SK-N-SH (cell line): Measurements from ENCODE around the gene NTNG2. TPM values are rescaled to one million over a fixed set of nuclear protein-coding genes. Genes with fewer than 3 reads are reported as not detected.

ENCODE experiments used
- CTCF ChIA-PET: fragments of 300-600, 350-600 bp; formaldehyde crosslinking; extraction: SDS; loops from one replicate; lab custom pipeline; 2021; lab: Yijun Ruan, JAX
- POLR2A ChIA-PET: fragments of 350-600 bp; sonication (Branson Sonifier 250); formaldehyde crosslinking; extraction: SDS; loops from one replicate; lab custom pipeline; 2020; ENCODE audit warnings: antibody characterized with exemption, inconsistent platforms; lab: Yijun Ruan, JAX
- DNase-seq: peaks from one replicate; pipeline ENCODE4 v3.0.0; 2012
- H2AFZ ChIP-seq: fragments of 200-600 bp; sonication (generic); 2 replicates; pipeline ENCODE4 v1.8.1; 2016; ENCODE audit warnings: antibody characterized with exemption, mild to moderate bottlenecking, low read depth
- H3F3A ChIP-seq: fragments of 200-600 bp; sonication (generic); replicated peaks from 2 replicates; pipeline ENCODE3; 2016; ENCODE audit warnings: antibody characterized with exemption, mild to moderate bottlenecking; ENCODE audit not compliant: insufficient read depth
- H3K27ac ChIP-seq, 2 experiments: fragments of 200-500 bp in 1 of 2; fragments of 200-600 bp in 1 of 2; sonication (Bioruptor generic) in 1 of 2; sonication (generic), shearing (Covaris generic) in 1 of 2; 2 replicates each; pipeline versions ENCODE4 v1.5.1 to v1.6.1; 2014 to 2016; ENCODE audit warnings: low read depth in 2 of 2, inconsistent platforms in 1 of 2, low read length in 1 of 2, mild to moderate bottlenecking in 1 of 2, mixed read lengths in 1 of 2
- H3K27me3 ChIP-seq: fragments of 200-600 bp; sonication (generic), shearing (Covaris generic); 2 replicates; pipeline ENCODE4 v1.6.1; 2016; ENCODE audit warnings: mixed run types; ENCODE audit not compliant: insufficient read depth
- H3K36me3 ChIP-seq, 2 experiments: fragments of 200-500 bp in 1 of 2; fragments of 200-600 bp in 1 of 2; sonication (Bioruptor generic) in 1 of 2; sonication (generic) in 1 of 2; replicated peaks in 1 of 2; 2 replicates each; pipeline versions ENCODE3 to v1.5.1; 2014 to 2016; ENCODE audit warnings: low read length in 1 of 2, mild to moderate bottlenecking in 1 of 2; ENCODE audit not compliant: insufficient read depth in 2 of 2, control insufficient read depth in 1 of 2
- H3K4me1 ChIP-seq, 2 experiments: fragments of 200-500 bp in 1 of 2; fragments of 200-600 bp in 1 of 2; sonication (Bioruptor generic) in 1 of 2; sonication (generic), shearing (Covaris generic) in 1 of 2; 2 replicates each; pipeline versions ENCODE4 v1.5.1 to v1.6.1; 2014 to 2016; ENCODE audit warnings: low read depth in 1 of 2, low read length in 1 of 2, mixed run types in 1 of 2; ENCODE audit not compliant: insufficient read depth in 2 of 2, control insufficient read depth in 1 of 2
- H3K4me2 ChIP-seq: fragments of 200-600 bp; sonication (generic), shearing (Covaris generic); 2 replicates; pipeline ENCODE4 v1.6.1; 2017; ENCODE audit warnings: mixed run types
- H3K4me3 ChIP-seq, 2 experiments: fragments of 200-500 bp in 1 of 2; fragments of 200-600 bp in 1 of 2; sonication (Bioruptor generic) in 1 of 2; sonication (generic), shearing (Covaris generic) in 1 of 2; 2 replicates each; pipeline versions ENCODE4 v1.5.1 to v1.8.1; 2014 to 2016; ENCODE audit warnings: low read depth in 2 of 2, inconsistent platforms in 1 of 2, low read length in 1 of 2, mild to moderate bottlenecking in 1 of 2, mixed read lengths in 1 of 2, moderate library complexity in 1 of 2
- H3K79me2 ChIP-seq: fragments of 200-600 bp; sonication (generic); 2 replicates; pipeline ENCODE4 v1.8.1; 2017; ENCODE audit warnings: mild to moderate bottlenecking; ENCODE audit not compliant: insufficient read depth
- H3K9ac ChIP-seq: fragments of 200-600 bp; sonication (generic); 2 replicates; pipeline ENCODE4 v1.6.1; 2017; ENCODE audit warnings: mixed run types
- H3K9me2 ChIP-seq: fragments of 200-600 bp; sonication (generic); 2 replicates; pipeline ENCODE4 v1.6.1; 2017; ENCODE audit warnings: mixed run types
- H3K9me3 ChIP-seq: fragments of 200-600 bp; sonication (generic); 2 replicates; pipeline ENCODE4 v1.6.1; 2017; ENCODE audit warnings: mixed run types, mild to moderate bottlenecking, moderate library complexity
- H4K20me1 ChIP-seq: fragments of 200-600 bp; sonication (generic); 2 replicates; pipeline ENCODE4 v1.6.1; 2017; ENCODE audit warnings: mild to moderate bottlenecking, mixed run types; ENCODE audit not compliant: insufficient read depth
- CTCF ChIP-seq: fragments of 200-600 bp; sonication (generic); IDR thresholded peaks from 2 replicates; pipeline ENCODE4 v1.6.1; 2017; ENCODE audit warnings: antibody characterized with exemption, mild to moderate bottlenecking, moderate library complexity
- EP300 ChIP-seq, 2 experiments: IDR thresholded peaks; 2 replicates each; pipeline versions ENCODE4 v1.4.0 to v1.6.1; 2012; ENCODE audit warnings: borderline replicate concordance in 1 of 2, low read depth in 1 of 2, low read length in 1 of 2
- FOXM1 ChIP-seq: IDR thresholded peaks from 2 replicates; pipeline ENCODE4 v1.4.0; 2012; ENCODE audit warnings: low read depth, mild to moderate bottlenecking
- GABPA ChIP-seq: IDR thresholded peaks from 2 replicates; pipeline ENCODE4 v1.4.0; 2012; ENCODE audit warnings: low read depth, mild to moderate bottlenecking
- MEF2A ChIP-seq: IDR thresholded peaks from 2 replicates; pipeline ENCODE4 v1.4.0; 2012; ENCODE audit warnings: low read depth, borderline replicate concordance
- MXI1 ChIP-seq: IDR thresholded peaks from 2 replicates; pipeline ENCODE4 v1.6.1; 2012; ENCODE audit warnings: mild to moderate bottlenecking, low read depth, low read length, improper control_type of control experiment
- PBX3 ChIP-seq: IDR thresholded peaks from 2 replicates; pipeline ENCODE4; 2012
- SIN3A ChIP-seq: IDR thresholded peaks from 2 replicates; pipeline ENCODE4 v1.6.1; 2012; ENCODE audit warnings: low read depth, mild to moderate bottlenecking, low read length, moderate library complexity, borderline replicate concordance
- TAF1 ChIP-seq: IDR thresholded peaks from 2 replicates; pipeline ENCODE4 v1.6.1; 2012; ENCODE audit warnings: low read depth, mild to moderate bottlenecking, low read length, moderate library complexity, borderline replicate concordance
- TCF12 ChIP-seq: IDR thresholded peaks from 2 replicates; pipeline ENCODE4 v1.4.0; 2012
- ZBTB33 ChIP-seq: IDR thresholded peaks from 2 replicates; pipeline ENCODE4 v1.4.0; 2012; ENCODE audit warnings: low read depth, borderline replicate concordance
- WGBS: methylation state at CpG from one replicate; pipeline ENCODE4 v1.1.6; 2017; ENCODE audit warnings: low lambda C conversion rate; 5-methylcytosine and 5-hydroxymethylcytosine counted together
- polyA plus RNA-seq, 3 experiments: library from polyadenylated mRNA; depleted of rRNA; stranded (reverse); fragments of >200 nt; gene quantifications; 2 replicates each; pipeline ENCODE4 v1.2.3, GENCODE V29; 2012

Gene NTNG2
- polyA plus RNA-seq, 1 of the 3 experiments (the other 2 are of a cell fraction): 6.1 TPM

GRCh38 chr9:132234535-132234934, 72.7 kb downstream of the NTNG2 start:
- DNase-seq: peak; percentile 65
- no peaks in the 10 kb centered on the region for H3K9me3 ChIP-seq
- ChIA-PET CTCF (interaction anchor here (0.9 to 12.6 kb wide), 11 partner anchors 8 to 476 kb away, joined by 3 to 218 read pairs (median 10); partner anchors contain the start of gene NTNG2), POLR2A (interaction anchor here (0.7 to 1.4 kb wide), 3 partner anchors 18 to 52 kb away, joined by 3 read pairs; no protein-coding TSS in a partner anchor)
- TF ChIP-seq EP300 (IDR thresholded peaks at IDR 0.05; ENCODE audit: borderline replicate concordance in 1 of 2, low read depth in 1 of 2, low read length in 1 of 2) (peak in 1 of 2 experiments; percentile 38; a peak in 1 of 4 replicates), MEF2A (no peak), TCF12 (no peak), FOXM1 (no peak), MXI1 (no peak)
- H3K27me3 ChIP-seq: no peaks in the 10 kb centered on the region
- H3K79me2 ChIP-seq: no peaks in the 10 kb centered on the region
- H4K20me1 ChIP-seq: 0 out of 2 replicates have a peak, but pooled peaks cover 9% of the 10 kb centered on the region
- no peaks in the 10 kb centered on the region for H3K9me2 ChIP-seq
- WGBS: 75% methylated on average over 12 of the region's 12 CpGs
- no peak overlapping the region for H3K4me3 ChIP-seq
- H3K36me3 ChIP-seq: no peaks in the 10 kb centered on the region
- peaks cover 0 to 40% of the 10 kb centered on the region in 2 experiments; a peak in 2 of 4 replicates for H3K4me1 ChIP-seq
- peaks cover 3% of the 10 kb centered on the region for H3F3A ChIP-seq
- no peak overlapping the region for H3K27ac ChIP-seq
- no peak overlapping the region for H3K4me2 ChIP-seq
- H2AFZ ChIP-seq: no peak overlapping the region
- no peak overlapping the region for H3K9ac ChIP-seq

- Histone ChIP-seq H3K27ac (no peak overlapping the region), H4K20me1 (0 out of 2 replicates have a peak, but pooled peaks cover 14% of the 10 kb centered on the region), H3K9me2 (no peaks in the 10 kb centered on the region), H3K4me2 (no peak overlapping the region), H3K9me3 (no peaks in the 10 kb centered on the region), H3K36me3 (no peaks in the 10 kb centered on the region), H3K4me1 (peaks cover 0 to 46% of the 10 kb centered on the region in 2 experiments; a peak in 2 of 4 replicates), H3K79me2 (no peaks in the 10 kb centered on the region), H3K27me3 (no peaks in the 10 kb centered on the region), H3K4me3 (no peak overlapping the region), H2AFZ (no peak overlapping the region), H3K9ac (no peak overlapping the region), H3F3A (peaks cover 6% of the 10 kb centered on the region)
- POLR2A ChIA-PET: interaction anchor here (0.9 to 1.4 kb wide), 2 partner anchors 19 to 53 kb away, joined by 3 read pairs; no protein-coding TSS in a partner anchor
- CTCF ChIA-PET: interaction anchor here (0.9 to 12.6 kb wide), 24 partner anchors 9 to 477 kb away, joined by 3 to 218 read pairs (median 6); partner anchors contain the start of gene NTNG2
- TF ChIP-seq CTCF: no peak
- no peak for TF ChIP-seq PBX3
- no peak for TF ChIP-seq SIN3A
- TF ChIP-seq GABPA: no peak
- no peak for TF ChIP-seq TAF1
- TF ChIP-seq ZBTB33: no peak
- DNase-seq: no peak
- 73% methylated on average over 2 of the region's 9 CpGs for WGBS
Measured at GRCh38 chr9:132235125-132235524, 73.3 kb downstream of the NTNG2 start.
